ENCODE results near the gene SLC30A5. TPM values are rescaled to one million over a fixed set of nuclear protein-coding genes. Genes with fewer than 3 reads are reported as not detected.

The SLC30A5 gene
- total and polyA plus RNA-seq, 2 donors (not counting 3 experiments of a cell fraction or from before 2014, with no cell fraction given): 33.0 to 37.0 TPM

- CTCF ChIA-PET: no interaction called here
- no TSS peak for BruUV-seq (replicated peaks)
- intact Hi-C loops (cut with micrococcal nuclease) (no loop called here), dilution Hi-C loops (cut with MboI; ENCODE audit: extremely low pct_ligation_motif_present, low sequenced_read_pairs) (no loop called here)
- FAIRE-seq (no peak), DNase-seq (ENCODE audit: low read depth, low spot score) (no peak)
- Histone ChIP-seq H3K4me1 (ENCODE audit: control insufficient read depth, extremely low read depth, insufficient read depth, low read length) (no peaks in the 10 kb centered on the region), H3K9me1 (replicated peaks; ENCODE audit: control insufficient read depth, extremely low read depth, insufficient read depth, low read length) (no peaks in the 10 kb centered on the region), H3K27me3 (ENCODE audit: control insufficient read depth in 2 of 2, insufficient read depth in 2 of 2, low read length in 2 of 2) (no peaks in the 10 kb centered on the region), H3K4me3 (replicated peaks in 1 of 3; ENCODE audit: insufficient read depth in 1 of 3, low read depth in 1 of 3, low read length in 3 of 3) (no peak overlapping the region), H3K79me2 (ENCODE audit: control insufficient read depth, insufficient read depth, low read length) (no peaks in the 10 kb centered on the region), H3K36me3 (ENCODE audit: control insufficient read depth in 2 of 2, extremely low read depth in 1 of 2, insufficient read depth in 2 of 2, low read length in 2 of 2) (peaks cover 1 to 5% of the 10 kb centered on the region in 2 experiments), H3K27ac (ENCODE audit: insufficient read depth, low read depth, low read length) (no peak overlapping the region), H3K9ac (replicated peaks; ENCODE audit: extremely low read depth, insufficient read depth, low read length) (no peak overlapping the region), H2AFZ (ENCODE audit: low read depth, low read length) (no peak overlapping the region), H3K4me2 (ENCODE audit: insufficient read depth, low read length) (no peak overlapping the region), H4K20me1 (replicated peaks; ENCODE audit: control insufficient read depth, extremely low read depth, insufficient read depth, low read length) (no peaks in the 10 kb centered on the region), H3K9me3 (replicated peaks; ENCODE audit: control insufficient read depth, insufficient read depth, low read length) (no peaks in the 10 kb centered on the region)
- POLR2A ChIA-PET: no interaction called here
- no peak for TF ChIP-seq POLR2AphosphoS5 (IDR thresholded peaks at IDR 0.05; ENCODE audit: insufficient read depth, low read depth, low read length)
- no peak for TF ChIP-seq CTCF (IDR thresholded peaks at IDR 0.05; ENCODE audit: extremely low read depth in 1 of 2, insufficient read depth in 1 of 2, low read depth in 1 of 2, low read length in 2 of 2)
- TF ChIP-seq MYC (IDR thresholded peaks at IDR 0.05; ENCODE audit: low read depth, low read length): no peak
- TF ChIP-seq FOS (IDR thresholded peaks at IDR 0.05; ENCODE audit: borderline replicate concordance, insufficient read depth, low read length): no peak
- no peak for TF ChIP-seq EZH2 (IDR thresholded peaks at IDR 0.05; ENCODE audit: borderline replicate concordance, low read depth, low read length, severe bottlenecking)
- TF ChIP-seq MAX (IDR thresholded peaks at IDR 0.05; ENCODE audit: insufficient read depth, insufficient read length): no peak
- TF ChIP-seq GATA2 (IDR thresholded peaks at IDR 0.05; ENCODE audit: insufficient read depth, insufficient read length, low read depth, low read length): no peak
- no peak for TF ChIP-seq JUN (IDR thresholded peaks at IDR 0.05; ENCODE audit: borderline replicate concordance, insufficient read depth, insufficient read length, low read depth)
- no peak for TF ChIP-seq POLR2A (IDR thresholded peaks at IDR 0.05; ENCODE audit: low read depth, low read length)
These were observed 36.4 kb downstream of the SLC30A5 start for GRCh38 chr5:69130241-69130640.

All from endothelial cell of umbilical vein (primary cell).